Measurements from ENCODE around the gene CBX5. TPM values are rescaled to one million over a fixed set of nuclear protein-coding genes. Genes with fewer than 3 reads are reported as not detected.
"Not testable (repeated sequence)": the region's sequence is repeated elsewhere in the genome, so short reads cannot be mapped to it uniquely, and the experiment has no call there.

CBX5 gene
- total and polyA plus RNA-seq, 10 donors = 6.5 to 60.3 (median 43.6) TPM

- WGBS, 5 donors = 64 to 78% (median 70%) methylated on average over 8 of the region's 8 CpGs
- TF ChIP-seq CTCF (IDR thresholded peaks at IDR 0.05 in 8 of 11, conservative IDR thresholded peaks at IDR 0.05 in 3 of 11) = no peak
- peak in 2 of 3 donors; percentile 40 to 72 for TF ChIP-seq POLR2AphosphoS5 (IDR thresholded peaks at IDR 0.05)
- Histone ChIP-seq H3K4me1 (peaks cover 29 to 100% (median 64%) of the 10 kb centered on the region in 6 donors), H3K27ac (peak overlapping the region in 2 of 8 donors; percentile 29 to 69), H3K27me3 (replicated peaks in 1 of 7) (no peaks in the 10 kb centered on the region), H3K9me3 (no peaks in the 10 kb centered on the region), H3K4me3 (no peak overlapping the region), H3K36me3 (peaks cover 10 to 100% (median 66%) of the 10 kb centered on the region in 6 donors)
- no peak for DNase-seq
- intact Hi-C loops (cut with DNase I; ENCODE audit: low total_unique reads) = no loop called here
Observed at GRCh38 chr12:54287261-54288157, 7.6 kb upstream of the CBX5 start.

GRCh38 chr12:54286042-54287030 is 6.4 kb upstream of the CBX5 start:
- TF ChIP-seq POLR2AphosphoS5 (IDR thresholded peaks at IDR 0.05) (peak in 1 of 3 donors; percentile 72), CTCF (IDR thresholded peaks at IDR 0.05 in 8 of 11, conservative IDR thresholded peaks at IDR 0.05 in 3 of 11) (no peak)
- 63 to 81% (median 64%) methylated on average over 12 of the region's 12 CpGs for WGBS, 5 donors
- Histone ChIP-seq H3K4me1 (peaks cover 41 to 100% (median 76%) of the 10 kb centered on the region in 6 donors), H3K27me3 (replicated peaks in 1 of 7) (no peaks in the 10 kb centered on the region), H3K4me3 (no peak overlapping the region), H3K9me3 (no peaks in the 10 kb centered on the region), H3K36me3 (peaks cover 10 to 100% (median 77%) of the 10 kb centered on the region in 6 donors), H3K27ac (peak overlapping the region in 5 of 8 donors; percentile 10 to 42 (median 29))
- no peak for DNase-seq
- intact Hi-C loops (cut with DNase I; ENCODE audit: low total_unique reads) = no loop called here

- H3K27ac ChIP-seq = peak overlapping the region in 5 of 8 donors; percentile 4 to 42 (median 20)
- peaks cover 41 to 94% (median 76%) of the 10 kb centered on the region in 6 donors for H3K4me1 ChIP-seq
- TF ChIP-seq CTCF (IDR thresholded peaks at IDR 0.05 in 8 of 11, conservative IDR thresholded peaks at IDR 0.05 in 3 of 11) (peak in 2 of 11 experiments; percentile 26), POLR2A (IDR thresholded peaks at IDR 0.05) (no peak)
- intact Hi-C loops (cut with DNase I; ENCODE audit: low total_unique reads) = no loop called here
- DNase-seq = no peak
- H3K4me3 ChIP-seq = peak overlapping the region in 1 of 8 donors; percentile 23
- H3K36me3 ChIP-seq = peaks cover 10 to 92% (median 75%) of the 10 kb centered on the region in 6 donors
- H3K9me3 ChIP-seq = no peaks in the 10 kb centered on the region
- H3K27me3 ChIP-seq (replicated peaks in 1 of 7) = no peaks in the 10 kb centered on the region
- WGBS, 5 donors = 53 to 68% (median 55%) methylated on average over 5 of the region's 5 CpGs
Observed at GRCh38 chr12:54285150-54286041, 5.5 kb upstream of the CBX5 start.

GRCh38 chr12:54284070-54284780 is 4.3 kb upstream of the CBX5 start:
- 24 to 61% (median 39%) methylated on average over 1 to 2 of the region's 2 CpGs for WGBS, 5 donors
- peak overlapping the region in 5 of 8 donors; percentile 6 to 88 (median 77) for H3K4me3 ChIP-seq
- peaks cover 10 to 80% (median 72%) of the 10 kb centered on the region in 6 donors for H3K36me3 ChIP-seq
- intact Hi-C loops (cut with DNase I; ENCODE audit: low total_unique reads); DNase-seq; H3K9me3 ChIP-seq; H3K27me3 ChIP-seq (replicated peaks in 1 of 7): not testable (repeated sequence)
- peak overlapping the region in 2 of 8 donors; percentile 41 to 96 for H3K27ac ChIP-seq
- peaks cover 37 to 83% (median 70%) of the 10 kb centered on the region in 6 donors for H3K4me1 ChIP-seq

All from spleen (tissue), 11 donors.